Stomach (tissue), 4 donors: ENCODE measurements around the gene DNAJB1.
A peak's percentile ranks its signal among the peaks of the same experiment; 100 is the strongest.

Source experiments
- CTCF ChIP-seq, 7 experiments: fragments of 450-650 bp in 4 of 7; fragments of 200-600 bp in 3 of 7; sonication (generic) in 3 of 7; IDR thresholded peaks; one replicate each; pipeline ENCODE4 v1.5.1; 2016 to 2019; ENCODE audit warnings: antibody characterized with exemption in 7 of 7, control low read depth in 2 of 7, mild to moderate bottlenecking in 1 of 7
- POLR2A ChIP-seq, 4 donors: fragments of 450-650 bp; IDR thresholded peaks; one replicate each; pipeline ENCODE4 v1.6.1; 2016; ENCODE audit warnings: antibody characterized with exemption in 4 of 4, control low read depth in 2 of 4, mild to moderate bottlenecking in 1 of 4, moderate library complexity in 1 of 4
- POLR2AphosphoS5 ChIP-seq, 3 donors: sonication (generic); formaldehyde crosslinking; IDR thresholded peaks; one replicate each; pipeline ENCODE4 v1.6.1; 2016; ENCODE audit warnings: antibody characterized with exemption in 3 of 3

- TF ChIP-seq CTCF (IDR thresholded peaks at IDR 0.05) (peak in 6 of 7 experiments; percentile 54 to 99 (median 96)), POLR2A (IDR thresholded peaks at IDR 0.05) (no peak), POLR2AphosphoS5 (IDR thresholded peaks at IDR 0.05) (peak in 1 of 3 donors; percentile 6)
Measured at GRCh38 chr19:14472202-14472938, 45.8 kb downstream of the DNAJB1 start.
